Measurements from ENCODE around the gene SLC11A1. TPM values are rescaled to one million over a fixed set of nuclear protein-coding genes. Genes with fewer than 3 reads are reported as not detected.

SLC11A1 gene
- total and polyA plus RNA-seq, 2 donors (not counting 1 experiment from before 2014, with no cell fraction given) = 6.5 to 65.3 TPM

DNA sequence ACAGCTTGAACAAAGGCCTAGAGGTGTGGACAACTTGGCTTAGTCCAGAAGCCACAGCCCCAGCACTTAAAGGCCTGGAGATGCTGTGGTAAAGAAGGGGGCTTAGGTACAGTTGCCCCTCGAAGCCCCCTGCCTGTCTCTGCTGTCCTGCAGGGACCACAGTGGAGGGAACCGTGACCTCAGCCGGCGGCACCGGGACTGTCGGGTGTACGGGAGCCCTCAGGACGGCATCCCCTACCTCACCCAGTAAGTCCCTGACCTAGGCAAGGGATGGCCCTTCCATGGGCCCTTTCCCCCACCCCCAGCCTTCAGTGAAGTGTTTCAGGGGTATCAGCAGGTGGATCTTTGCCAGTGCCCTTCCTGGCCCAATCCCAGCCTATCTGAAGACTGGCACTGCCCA is 40.7 kb upstream of the SLC11A1 start:
- Histone ChIP-seq H3K36me3 (replicated peaks in 1 of 2; ENCODE audit: control extremely low read depth in 1 of 2, control insufficient read depth in 1 of 2, extremely low read depth in 1 of 2, insufficient read depth in 2 of 2, low read length in 1 of 2) (no peaks in the 10 kb centered on the region), H3K4me1 (ENCODE audit: control insufficient read depth in 2 of 2, insufficient read depth in 2 of 2, low read length in 2 of 2) (no peaks in the 10 kb centered on the region), H4K20me1 (ENCODE audit: control insufficient read depth, insufficient read depth, low read length, poor library complexity, severe bottlenecking) (no peaks in the 10 kb centered on the region), H3K27me3 (replicated peaks in 1 of 4; ENCODE audit: control extremely low read depth in 1 of 4, control insufficient read depth in 3 of 4, insufficient read depth in 4 of 4, low read length in 3 of 4) (no peaks in the 10 kb centered on the region), H3K79me2 (ENCODE audit: control insufficient read depth, insufficient read depth, low read length) (no peaks in the 10 kb centered on the region), H3K27ac (ENCODE audit: low read length in 2 of 2) (no peak overlapping the region), H3K9ac (ENCODE audit: low read length) (no peak overlapping the region), H2AFZ (ENCODE audit: insufficient read depth, low read depth, low read length, poor library complexity, severe bottlenecking) (no peak overlapping the region), H3K9me3 (ENCODE audit: control extremely low read depth in 1 of 3, control insufficient read depth in 2 of 3, insufficient read depth in 1 of 3, low read length in 2 of 3) (no peaks in the 10 kb centered on the region), H3K4me3 (ENCODE audit: control extremely low read depth in 1 of 5, extremely low read depth in 1 of 5, insufficient read depth in 1 of 5, low read depth in 2 of 5, low read length in 4 of 5) (no peak overlapping the region), H3K4me2 (replicated peaks; ENCODE audit: low read depth, low read length, poor library complexity, severe bottlenecking) (no peak overlapping the region)
- ATAC-seq (ENCODE audit: low read depth) (no peak), DNase-seq (no peak)
- no peaks in the 10 kb centered on the region for H3K27me3 Mint-ChIP-seq
- H3K4me1 Mint-ChIP-seq = no peaks in the 10 kb centered on the region
- intact Hi-C loops (cut with micrococcal nuclease) = no loop called here
- no peak overlapping the region for H3K27ac Mint-ChIP-seq
- POLR2A ChIA-PET = no interaction called here
- H3K4me3 Mint-ChIP-seq = no peak overlapping the region
- 93% methylated on average over 8 of the region's 8 CpGs for WGBS (ENCODE audit: insufficient coverage)
- CTCF ChIA-PET = no interaction called here
- H3K9me3 Mint-ChIP-seq (ENCODE audit: insufficient read depth) = no peaks in the 10 kb centered on the region
- TF ChIP-seq, protein P1, sequence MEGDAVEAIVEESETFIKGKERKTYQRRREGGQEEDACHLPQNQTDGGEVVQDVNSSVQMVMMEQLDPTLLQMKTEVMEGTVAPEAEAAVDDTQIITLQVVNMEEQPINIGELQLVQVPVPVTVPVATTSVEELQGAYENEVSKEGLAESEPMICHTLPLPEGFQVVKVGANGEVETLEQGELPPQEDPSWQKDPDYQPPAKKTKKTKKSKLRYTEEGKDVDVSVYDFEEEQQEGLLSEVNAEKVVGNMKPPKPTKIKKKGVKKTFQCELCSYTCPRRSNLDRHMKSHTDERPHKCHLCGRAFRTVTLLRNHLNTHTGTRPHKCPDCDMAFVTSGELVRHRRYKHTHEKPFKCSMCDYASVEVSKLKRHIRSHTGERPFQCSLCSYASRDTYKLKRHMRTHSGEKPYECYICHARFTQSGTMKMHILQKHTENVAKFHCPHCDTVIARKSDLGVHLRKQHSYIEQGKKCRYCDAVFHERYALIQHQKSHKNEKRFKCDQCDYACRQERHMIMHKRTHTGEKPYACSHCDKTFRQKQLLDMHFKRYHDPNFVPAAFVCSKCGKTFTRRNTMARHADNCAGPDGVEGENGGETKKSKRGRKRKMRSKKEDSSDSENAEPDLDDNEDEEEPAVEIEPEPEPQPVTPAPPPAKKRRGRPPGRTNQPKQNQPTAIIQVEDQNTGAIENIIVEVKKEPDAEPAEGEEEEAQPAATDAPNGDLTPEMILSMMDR (IDR thresholded peaks at IDR 0.05) = no peak
- TF ChIP-seq EZH2 (IDR thresholded peaks at IDR 0.05; ENCODE audit: borderline replicate concordance, insufficient read depth, low read depth, low read length, poor library complexity, severe bottlenecking) = no peak

DNA sequence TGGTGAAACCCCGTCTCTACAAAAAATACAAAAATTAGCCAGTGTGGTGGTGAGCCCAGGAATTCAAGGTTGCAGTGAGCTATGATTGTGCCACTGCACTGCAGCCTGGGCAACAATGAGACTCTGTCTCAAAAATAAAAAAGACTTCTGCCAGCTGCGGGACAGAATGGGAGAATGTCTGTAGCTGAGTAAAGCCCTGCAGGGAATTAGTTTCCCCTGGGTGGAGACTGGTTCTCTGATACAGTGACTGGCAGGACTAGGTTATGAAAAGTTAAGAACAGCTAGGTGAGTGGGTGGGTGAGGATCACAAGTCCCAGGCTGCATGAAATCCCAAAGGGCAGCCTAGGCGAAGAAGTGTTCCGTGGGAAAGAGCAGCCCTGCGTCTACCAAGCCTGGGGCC is 39.2 kb upstream of the SLC11A1 start:
- no peaks in the 10 kb centered on the region for H3K9me3 Mint-ChIP-seq (ENCODE audit: insufficient read depth)
- Histone ChIP-seq H3K4me1 (ENCODE audit: control insufficient read depth in 2 of 2, insufficient read depth in 2 of 2, low read length in 2 of 2) (no peaks in the 10 kb centered on the region), H3K4me3 (ENCODE audit: control extremely low read depth in 1 of 5, extremely low read depth in 1 of 5, insufficient read depth in 1 of 5, low read depth in 2 of 5, low read length in 4 of 5) (no peak overlapping the region), H3K79me2 (ENCODE audit: control insufficient read depth, insufficient read depth, low read length) (no peaks in the 10 kb centered on the region), H3K27ac (ENCODE audit: low read length in 2 of 2) (no peak overlapping the region), H3K9me3 (ENCODE audit: control extremely low read depth in 1 of 3, control insufficient read depth in 2 of 3, insufficient read depth in 1 of 3, low read length in 2 of 3) (no peaks in the 10 kb centered on the region), H3K27me3 (replicated peaks in 1 of 4; ENCODE audit: control extremely low read depth in 1 of 4, control insufficient read depth in 3 of 4, insufficient read depth in 4 of 4, low read length in 3 of 4) (no peaks in the 10 kb centered on the region), H3K9ac (ENCODE audit: low read length) (no peak overlapping the region), H3K4me2 (replicated peaks; ENCODE audit: low read depth, low read length, poor library complexity, severe bottlenecking) (no peak overlapping the region), H3K36me3 (replicated peaks in 1 of 2; ENCODE audit: control extremely low read depth in 1 of 2, control insufficient read depth in 1 of 2, extremely low read depth in 1 of 2, insufficient read depth in 2 of 2, low read length in 1 of 2) (no peaks in the 10 kb centered on the region), H2AFZ (ENCODE audit: insufficient read depth, low read depth, low read length, poor library complexity, severe bottlenecking) (no peak overlapping the region), H4K20me1 (ENCODE audit: control insufficient read depth, insufficient read depth, low read length, poor library complexity, severe bottlenecking) (no peaks in the 10 kb centered on the region)
- intact Hi-C loops (cut with micrococcal nuclease) = no loop called here
- H3K27me3 Mint-ChIP-seq = no peaks in the 10 kb centered on the region
- no peak for ATAC-seq (ENCODE audit: low read depth)
- no peak for TF ChIP-seq EZH2 (IDR thresholded peaks at IDR 0.05; ENCODE audit: borderline replicate concordance, insufficient read depth, low read depth, low read length, poor library complexity, severe bottlenecking)
- TF ChIP-seq, protein P1 (IDR thresholded peaks at IDR 0.05) = no peak
- ChIA-PET POLR2A (no interaction called here), CTCF (no interaction called here)
- 100% methylated on average over 4 of the region's 5 CpGs for WGBS (ENCODE audit: insufficient coverage)
- H3K4me1 Mint-ChIP-seq = no peaks in the 10 kb centered on the region
- H3K4me3 Mint-ChIP-seq = no peak overlapping the region
- no peak for DNase-seq
- H3K27ac Mint-ChIP-seq = no peak overlapping the region

Data from B cell (primary cell).